KOPT-K1 (cell line): ENCODE results near the gene CRY2.
"Not testable (repeated sequence)": the region's sequence is repeated elsewhere in the genome, so short reads cannot be mapped to it uniquely, and the experiment has no call there.

Source experiments
- H3K27ac ChIP-seq: fragments of 200-600 bp; sonication (generic); 2 replicates; pipeline ENCODE4 v1.5.1; 2016; ENCODE audit warnings: antibody characterized with exemption, mild to moderate bottlenecking, low read depth, low read length; ENCODE audit not compliant: poor library complexity, severe bottlenecking
- H3K36me3 ChIP-seq: fragments of 200-600 bp; sonication (generic); 2 replicates; pipeline ENCODE4 v1.5.1; 2017; ENCODE audit warnings: antibody characterized with exemption, mild to moderate bottlenecking, low read length, moderate library complexity; ENCODE audit not compliant: insufficient read depth
- H3K9me3 ChIP-seq: fragments of 200-600 bp; sonication (generic); 2 replicates; pipeline ENCODE4 v1.5.1; 2017; ENCODE audit warnings: antibody characterized with exemption, low read length, mild to moderate bottlenecking; ENCODE audit not compliant: insufficient read depth, poor library complexity, severe bottlenecking

The CRY2 gene

GRCh38 chr11:45830596-45830995, 16.7 kb upstream of the CRY2 start:
- H3K27ac ChIP-seq = no peak overlapping the region
- no peaks in the 10 kb centered on the region for H3K9me3 ChIP-seq
- no peaks in the 10 kb centered on the region for H3K36me3 ChIP-seq

- Histone ChIP-seq H3K27ac (no peak overlapping the region), H3K36me3 (no peaks in the 10 kb centered on the region), H3K9me3 (no peaks in the 10 kb centered on the region)
These were observed 14.3 kb upstream of the CRY2 start for GRCh38 chr11:45832811-45833441.

DNA sequence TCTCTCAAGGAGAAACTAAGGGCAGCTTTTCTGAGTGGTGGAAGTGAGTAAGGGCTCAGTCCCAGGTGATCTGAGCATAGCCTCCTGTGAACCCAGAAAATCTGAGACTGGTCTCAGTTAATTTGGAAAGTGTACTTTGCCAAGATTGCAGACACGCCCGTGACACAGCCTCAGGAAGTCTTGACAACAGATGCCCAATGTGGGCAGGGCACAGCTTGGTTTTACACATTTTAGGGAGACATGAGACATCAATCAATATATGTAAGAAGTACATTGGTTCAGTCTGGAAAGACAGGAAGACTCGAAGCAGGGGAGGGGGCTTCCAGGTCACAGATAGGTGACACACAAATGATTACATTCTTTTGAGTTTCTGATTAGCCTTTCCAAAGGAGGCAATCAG, 13.5 kb upstream of the CRY2 start:
- H3K36me3 ChIP-seq = no peaks in the 10 kb centered on the region
- H3K9me3 ChIP-seq = no peaks in the 10 kb centered on the region
- H3K27ac ChIP-seq = peak overlapping the region; percentile 63

GRCh38 chr11:45834298-45834756, 12.9 kb upstream of the CRY2 start:
- Histone ChIP-seq H3K9me3 (no peaks in the 10 kb centered on the region), H3K27ac (peak overlapping the region; percentile 63), H3K36me3 (no peaks in the 10 kb centered on the region)

GRCh38 chr11:45839204-45839603, 8.1 kb upstream of the CRY2 start:
- H3K36me3 ChIP-seq = no peaks in the 10 kb centered on the region
- no peak overlapping the region for H3K27ac ChIP-seq
- H3K9me3 ChIP-seq = no peaks in the 10 kb centered on the region

DNA sequence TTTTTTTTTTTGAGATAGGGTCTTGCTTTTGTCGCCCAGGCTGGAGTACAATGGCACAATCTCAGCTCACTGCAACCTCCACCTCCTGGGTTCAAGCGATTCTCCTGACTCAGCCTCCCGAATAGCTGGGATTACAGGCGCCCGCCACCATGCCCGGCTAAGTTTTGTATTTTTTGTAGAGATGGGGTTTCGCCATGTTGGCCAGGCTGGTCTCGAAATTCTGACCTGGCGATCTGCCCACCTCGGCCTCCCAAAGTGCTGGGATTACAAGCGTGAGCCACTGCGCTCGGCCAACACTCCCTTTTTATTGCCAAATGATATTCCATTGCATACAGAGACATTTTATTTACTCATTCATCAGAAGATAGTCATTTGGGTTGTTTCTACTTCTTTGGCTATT, 7.0 kb upstream of the CRY2 start:
- not testable (repeated sequence) for H3K9me3 ChIP-seq, H3K27ac ChIP-seq, H3K36me3 ChIP-seq

DNA sequence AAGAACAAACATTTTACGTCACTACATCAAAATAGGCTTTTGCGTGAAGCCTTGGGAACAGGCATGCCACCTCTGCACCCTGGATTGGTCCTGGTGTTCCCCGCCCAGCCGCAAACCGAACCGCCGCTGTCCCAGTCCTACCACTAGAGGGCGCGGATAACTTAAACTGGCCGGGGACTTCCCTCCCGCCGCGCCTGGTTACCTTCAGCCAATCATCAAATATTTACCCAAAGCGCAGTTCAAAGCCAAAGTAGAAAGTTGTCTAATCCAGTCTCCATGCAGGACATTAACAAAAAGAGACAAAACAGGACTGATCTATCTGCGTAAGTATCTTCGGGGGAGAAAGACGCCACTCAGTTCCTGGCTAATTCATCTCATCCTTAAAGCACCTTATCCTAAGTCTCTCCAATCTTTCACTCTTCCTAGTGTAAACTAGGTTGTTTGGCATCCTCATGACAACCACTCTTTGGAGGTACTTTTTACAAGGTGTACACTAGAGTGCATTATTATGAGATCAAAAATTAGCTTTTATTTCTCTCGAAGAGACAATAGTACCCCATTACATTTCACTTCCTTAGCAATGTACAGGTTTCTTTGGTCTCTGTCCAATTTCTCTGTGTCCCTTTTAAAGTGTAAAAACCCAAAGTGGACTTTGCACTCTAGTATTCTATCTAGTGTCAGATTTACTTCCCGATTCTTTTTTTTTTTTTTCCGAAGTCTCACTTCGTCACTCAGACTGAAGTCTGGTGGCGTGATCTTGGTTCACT, 3.9 kb upstream of the CRY2 start:
- no peaks in the 10 kb centered on the region for H3K36me3 ChIP-seq
- H3K27ac ChIP-seq = no peak overlapping the region
- no peaks in the 10 kb centered on the region for H3K9me3 ChIP-seq

- H3K36me3 ChIP-seq = no peaks in the 10 kb centered on the region
- no peak overlapping the region for H3K27ac ChIP-seq
- no peaks in the 10 kb centered on the region for H3K9me3 ChIP-seq
These were observed 2.3 kb upstream of the CRY2 start for GRCh38 chr11:45844822-45845578.

GRCh38 chr11:45846174-45846675, 1.1 kb upstream of the CRY2 start:
- Histone ChIP-seq H3K9me3 (no peaks in the 10 kb centered on the region), H3K27ac (no peak overlapping the region), H3K36me3 (no peaks in the 10 kb centered on the region)

- no peaks in the 10 kb centered on the region for H3K9me3 ChIP-seq
- H3K36me3 ChIP-seq = no peaks in the 10 kb centered on the region
- H3K27ac ChIP-seq = peak overlapping the region; percentile 59
These were observed 639 bp downstream of the CRY2 start for GRCh38 chr11:45847911-45848316.

- no peaks in the 10 kb centered on the region for H3K36me3 ChIP-seq
- H3K27ac ChIP-seq = no peak overlapping the region
- no peaks in the 10 kb centered on the region for H3K9me3 ChIP-seq
These were observed 1.4 kb downstream of the CRY2 start for GRCh38 chr11:45848654-45849081.

DNA sequence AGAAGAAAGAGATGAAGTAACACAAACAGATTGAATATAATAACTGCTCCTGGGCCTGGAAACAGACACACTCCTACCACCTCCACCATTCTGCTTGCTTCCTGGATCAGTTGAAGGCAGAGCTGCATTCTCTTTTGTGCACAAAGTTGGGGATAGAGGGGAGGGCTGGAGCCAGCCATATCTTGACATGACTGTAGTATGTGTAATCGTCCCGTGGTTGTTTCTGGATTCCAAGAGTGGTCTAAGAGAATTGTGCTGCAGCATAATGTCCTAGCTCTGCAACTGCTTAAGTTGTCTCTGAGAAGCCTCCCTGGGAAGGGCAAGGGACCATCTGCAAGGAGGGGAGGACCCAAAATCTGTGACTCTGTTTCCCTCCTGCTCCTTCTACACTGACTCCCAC, 3.2 kb downstream of the CRY2 start:
- Histone ChIP-seq H3K27ac (no peak overlapping the region), H3K9me3 (no peaks in the 10 kb centered on the region), H3K36me3 (0 out of 2 replicates have a peak, but pooled peaks cover 2% of the 10 kb centered on the region)

GRCh38 chr11:45851228-45851627, 4.0 kb downstream of the CRY2 start:
- Histone ChIP-seq H3K9me3 (no peaks in the 10 kb centered on the region), H3K27ac (no peak overlapping the region), H3K36me3 (peaks cover 10% of the 10 kb centered on the region; the same call in 1 of the 2 replicates)

DNA sequence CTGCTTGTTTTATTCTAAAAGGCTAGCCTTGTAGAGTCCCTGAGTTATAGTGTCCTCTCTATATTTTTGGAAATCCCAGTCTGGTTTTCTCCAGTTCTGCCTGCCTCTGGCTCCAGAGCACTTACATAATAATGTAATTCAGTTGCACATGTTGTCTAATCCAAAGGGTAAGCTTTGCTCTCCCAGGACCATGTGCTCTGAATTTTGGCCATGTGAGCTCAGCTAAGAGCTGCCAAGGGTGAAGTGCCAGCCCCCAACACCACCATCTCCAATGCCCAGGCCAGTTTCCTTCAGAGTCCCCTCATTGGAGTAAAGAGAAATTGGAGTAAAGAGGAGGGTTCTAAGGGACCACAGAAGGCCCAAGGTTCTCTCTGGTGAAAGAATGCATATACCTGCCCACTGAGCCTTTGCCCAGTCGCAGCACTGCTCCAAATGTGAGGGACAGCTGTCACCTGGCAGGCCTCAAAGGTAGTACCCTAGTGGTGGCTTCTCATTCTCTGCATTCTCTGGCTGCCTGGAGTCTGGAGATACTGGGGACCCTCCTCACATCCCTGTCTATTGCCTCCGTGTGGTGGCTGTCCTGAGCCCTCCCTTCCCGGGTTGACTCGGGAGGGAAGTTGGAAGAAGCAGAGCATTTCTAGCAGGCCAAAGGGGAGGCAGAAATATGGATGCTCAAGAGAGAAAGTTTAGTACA, 4.9 kb downstream of the CRY2 start:
- H3K27ac ChIP-seq = no peak overlapping the region
- H3K36me3 ChIP-seq = peaks cover 19% of the 10 kb centered on the region
- H3K9me3 ChIP-seq = no peaks in the 10 kb centered on the region

DNA sequence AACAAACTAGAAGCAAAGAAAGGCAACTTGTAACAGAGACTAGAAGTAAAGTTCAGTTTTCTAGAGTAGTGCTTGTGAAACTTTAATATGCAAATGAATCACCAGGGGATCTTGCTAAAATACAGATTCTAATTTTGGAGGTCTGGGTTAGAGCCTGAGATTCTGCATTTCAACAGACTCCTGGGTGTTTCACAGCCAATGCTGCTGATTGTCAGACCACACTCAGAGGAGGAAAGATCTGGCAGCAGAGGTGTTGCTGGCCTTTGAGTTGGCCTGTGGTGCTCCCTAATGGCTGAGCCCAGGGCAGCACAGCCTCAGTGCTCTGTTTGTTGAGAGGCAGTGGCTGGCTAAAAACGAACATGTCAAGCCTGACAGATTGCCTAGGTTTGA, 5.4 kb downstream of the CRY2 start:
- Histone ChIP-seq H3K36me3 (peaks cover 25% of the 10 kb centered on the region), H3K27ac (no peak overlapping the region), H3K9me3 (no peaks in the 10 kb centered on the region)
